Calu3 (cell line): ENCODE data around the gene UIMC1. TPM values are rescaled to one million over a fixed set of nuclear protein-coding genes. Genes with fewer than 3 reads are reported as not detected.

ENCODE experiments used
- BruUV-seq: library from RNA; stranded (reverse); fragments of 400-500 nt; replicated peaks from 2 replicates; lab custom pipeline; 2021; lab: Mats Ljungman, UMichigan
- CTCF ChIA-PET: fragments of 300-600 bp; sonication (Branson Sonifier 250); formaldehyde crosslinking; loops from one replicate; lab custom pipeline; 2022; ENCODE audit warnings: antibody characterized with exemption; lab: Charles Lee
- DNase-seq: peaks from one replicate; pipeline ENCODE4 v3.0.0; 2022
- H3K27ac Mint-ChIP-seq: one replicate; pipeline ENCODE4 v1.8.0; 2022; ENCODE audit warnings: mixed read lengths; ENCODE audit not compliant: unreplicated experiment
- H3K27me3 Mint-ChIP-seq: one replicate; pipeline ENCODE4 v1.8.0; 2022; ENCODE audit warnings: mixed read lengths; ENCODE audit not compliant: unreplicated experiment
- H3K36me3 Mint-ChIP-seq: one replicate; pipeline ENCODE4 v1.8.0; 2022; ENCODE audit warnings: mild to moderate bottlenecking, moderate library complexity, mixed read lengths; ENCODE audit not compliant: insufficient read depth, unreplicated experiment
- H3K4me1 Mint-ChIP-seq: one replicate; pipeline ENCODE4 v1.8.0; 2022; ENCODE audit warnings: mild to moderate bottlenecking, low read depth, mixed read lengths; ENCODE audit not compliant: unreplicated experiment
- H3K4me3 Mint-ChIP-seq: one replicate; pipeline ENCODE4 v1.8.0; 2022; ENCODE audit warnings: mild to moderate bottlenecking, low read depth, moderate library complexity, mixed read lengths; ENCODE audit not compliant: unreplicated experiment
- H3K9me3 Mint-ChIP-seq: one replicate; pipeline ENCODE4 v1.8.0; 2022; ENCODE audit warnings: low read depth, mixed read lengths; ENCODE audit not compliant: unreplicated experiment
- intact Hi-C: fragments of 100-400 bp; cut with micrococcal nuclease; formaldehyde crosslinking; loops from one replicate; pipeline ENCODE4 v1.10.0; 2022; ENCODE audit not compliant: unreplicated experiment
- total RNA-seq: library from RNA; stranded (reverse); gene quantifications from 2 replicates; pipeline ENCODE4 v1.2.3, GENCODE V29; 2022
- TF ChIP-seq, protein P1 (sequence below): fragments of 200-600 bp; IDR thresholded peaks from one replicate; pipeline ENCODE4 v1.8.0; 2022; ENCODE audit warnings: antibody characterized with exemption; ENCODE audit not compliant: unreplicated experiment

UIMC1 gene
- total RNA-seq, 1 experiment from 2014 or later = 51.3 TPM

DNA sequence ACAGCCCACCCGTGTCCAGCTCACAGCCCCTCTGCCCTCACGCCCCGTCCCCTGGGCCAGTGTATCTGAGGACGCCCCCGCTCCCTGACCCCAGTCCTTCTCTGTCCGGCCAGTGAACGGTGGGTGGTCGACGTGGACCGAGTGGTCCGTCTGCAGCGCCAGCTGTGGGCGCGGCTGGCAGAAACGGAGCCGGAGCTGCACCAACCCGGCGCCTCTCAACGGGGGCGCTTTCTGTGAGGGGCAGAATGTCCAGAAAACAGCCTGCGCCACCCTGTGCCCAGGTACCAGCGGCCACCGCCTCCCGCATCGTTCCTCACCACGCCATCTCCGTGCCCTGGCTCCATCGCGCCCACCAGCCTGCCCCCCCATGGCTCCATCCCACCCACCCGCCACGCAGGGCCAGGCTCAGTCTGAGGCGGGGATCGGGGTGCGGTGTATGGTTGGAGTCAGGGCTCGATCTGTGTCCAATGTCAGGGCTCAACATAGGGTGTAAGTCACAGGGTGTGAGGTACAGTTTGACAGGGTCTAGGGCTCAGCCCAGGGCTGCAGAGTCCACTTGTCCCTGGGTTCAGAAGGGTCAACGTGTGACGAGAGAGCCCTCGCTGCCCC lies 137.0 kb downstream of the UIMC1 start:
- H3K27ac Mint-ChIP-seq = no peak overlapping the region
- CTCF ChIA-PET = interaction anchor here (0.6 kb wide), 1 partner anchor 464 kb away, joined by 3 read pairs; no protein-coding TSS in a partner anchor
- TF ChIP-seq, protein P1, sequence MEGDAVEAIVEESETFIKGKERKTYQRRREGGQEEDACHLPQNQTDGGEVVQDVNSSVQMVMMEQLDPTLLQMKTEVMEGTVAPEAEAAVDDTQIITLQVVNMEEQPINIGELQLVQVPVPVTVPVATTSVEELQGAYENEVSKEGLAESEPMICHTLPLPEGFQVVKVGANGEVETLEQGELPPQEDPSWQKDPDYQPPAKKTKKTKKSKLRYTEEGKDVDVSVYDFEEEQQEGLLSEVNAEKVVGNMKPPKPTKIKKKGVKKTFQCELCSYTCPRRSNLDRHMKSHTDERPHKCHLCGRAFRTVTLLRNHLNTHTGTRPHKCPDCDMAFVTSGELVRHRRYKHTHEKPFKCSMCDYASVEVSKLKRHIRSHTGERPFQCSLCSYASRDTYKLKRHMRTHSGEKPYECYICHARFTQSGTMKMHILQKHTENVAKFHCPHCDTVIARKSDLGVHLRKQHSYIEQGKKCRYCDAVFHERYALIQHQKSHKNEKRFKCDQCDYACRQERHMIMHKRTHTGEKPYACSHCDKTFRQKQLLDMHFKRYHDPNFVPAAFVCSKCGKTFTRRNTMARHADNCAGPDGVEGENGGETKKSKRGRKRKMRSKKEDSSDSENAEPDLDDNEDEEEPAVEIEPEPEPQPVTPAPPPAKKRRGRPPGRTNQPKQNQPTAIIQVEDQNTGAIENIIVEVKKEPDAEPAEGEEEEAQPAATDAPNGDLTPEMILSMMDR = no peak
- H3K4me3 Mint-ChIP-seq = no peak overlapping the region
- H3K9me3 Mint-ChIP-seq = no peaks in the 10 kb centered on the region
- BruUV-seq = no TSS peak
- no peaks in the 10 kb centered on the region for H3K36me3 Mint-ChIP-seq
- no peaks in the 10 kb centered on the region for H3K4me1 Mint-ChIP-seq
- intact Hi-C loops = no loop called here
- no peaks in the 10 kb centered on the region for H3K27me3 Mint-ChIP-seq
- DNase-seq = no peak

DNA sequence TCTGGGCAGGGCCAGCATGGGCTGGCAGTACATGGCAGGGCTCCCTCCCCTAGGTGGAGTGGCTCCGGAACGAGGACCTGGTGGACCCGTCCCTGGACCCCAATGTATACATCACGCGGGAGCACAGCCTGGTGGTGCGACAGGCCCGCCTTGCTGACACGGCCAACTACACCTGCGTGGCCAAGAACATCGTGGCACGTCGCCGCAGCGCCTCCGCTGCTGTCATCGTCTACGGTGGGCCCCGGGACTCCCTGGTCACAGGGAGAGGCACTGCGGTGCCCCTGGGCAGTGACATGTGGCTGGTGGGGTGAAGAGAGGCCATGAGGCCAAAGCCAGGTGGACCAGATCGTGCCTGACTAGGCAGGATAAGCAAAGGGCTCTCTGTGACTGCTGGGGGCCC lies 137.8 kb downstream of the UIMC1 start:
- intact Hi-C loops = no loop called here
- CTCF ChIA-PET = interaction anchor here (0.6 kb wide), 1 partner anchor 463 kb away, joined by 3 read pairs; no protein-coding TSS in a partner anchor
- no peaks in the 10 kb centered on the region for H3K9me3 Mint-ChIP-seq
- no peaks in the 10 kb centered on the region for H3K27me3 Mint-ChIP-seq
- TF ChIP-seq, protein P1 = no peak
- H3K4me1 Mint-ChIP-seq = no peaks in the 10 kb centered on the region
- no peak overlapping the region for H3K27ac Mint-ChIP-seq
- DNase-seq = no peak
- no TSS peak for BruUV-seq
- H3K4me3 Mint-ChIP-seq = no peak overlapping the region
- no peaks in the 10 kb centered on the region for H3K36me3 Mint-ChIP-seq

DNA sequence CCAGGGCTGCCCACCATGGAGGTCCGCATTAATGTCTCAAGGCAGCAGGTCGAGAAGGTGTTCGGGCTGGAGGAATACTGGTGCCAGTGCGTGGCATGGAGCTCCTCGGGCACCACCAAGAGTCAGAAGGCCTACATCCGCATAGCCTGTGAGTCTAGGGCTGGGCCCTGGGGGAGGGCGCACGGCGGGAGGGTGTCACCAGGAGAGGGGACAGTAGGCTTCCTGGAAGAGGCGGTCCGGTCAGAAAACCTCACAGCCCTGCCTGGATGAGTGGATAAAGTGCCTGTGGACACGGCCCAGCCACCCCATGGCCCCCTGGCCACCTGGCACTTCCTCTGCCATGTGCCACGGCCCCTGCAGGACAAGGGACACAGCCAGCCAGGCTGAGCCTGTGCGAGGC lies 138.5 kb downstream of the UIMC1 start:
- TF ChIP-seq, protein P1 = no peak
- Mint-ChIP-seq H3K27ac (no peak overlapping the region), H3K27me3 (no peaks in the 10 kb centered on the region), H3K36me3 (no peaks in the 10 kb centered on the region), H3K9me3 (no peaks in the 10 kb centered on the region), H3K4me1 (no peaks in the 10 kb centered on the region), H3K4me3 (no peak overlapping the region)
- BruUV-seq = no TSS peak
- no peak for DNase-seq
- CTCF ChIA-PET = no interaction called here
- intact Hi-C loops = no loop called here

DNA sequence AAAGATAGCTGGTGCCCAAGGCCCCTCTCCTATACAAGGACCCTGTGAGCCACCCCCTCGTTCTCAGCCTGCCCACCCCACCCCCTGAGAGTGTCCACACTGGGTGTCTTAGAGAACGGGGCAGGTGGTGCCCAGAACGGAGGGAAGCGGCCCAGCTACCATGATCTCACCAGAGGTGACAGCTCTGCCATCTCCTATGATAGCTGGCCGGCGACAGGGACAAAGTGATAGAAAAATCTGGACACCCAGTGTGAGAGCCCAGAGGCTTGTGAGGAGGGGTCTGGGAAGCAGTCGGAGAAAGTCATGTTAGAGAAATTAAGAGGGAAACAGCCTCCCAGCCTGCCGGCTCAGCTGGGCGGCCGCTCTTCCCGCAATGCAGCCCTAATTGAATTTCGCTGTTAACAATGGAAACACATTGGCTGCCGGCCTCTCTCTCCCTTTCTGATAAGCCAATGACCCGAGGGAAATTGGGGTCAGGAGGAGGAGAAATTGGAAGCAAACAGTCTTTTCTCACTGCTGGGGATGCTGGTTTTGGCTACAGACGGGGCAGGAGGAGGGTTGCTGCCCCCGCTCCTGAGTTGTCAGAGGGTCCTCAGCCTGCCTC lies 139.8 kb downstream of the UIMC1 start:
- intact Hi-C loops = no loop called here
- no peaks in the 10 kb centered on the region for H3K27me3 Mint-ChIP-seq
- H3K36me3 Mint-ChIP-seq = no peaks in the 10 kb centered on the region
- no peaks in the 10 kb centered on the region for H3K4me1 Mint-ChIP-seq
- CTCF ChIA-PET = no interaction called here
- no TSS peak for BruUV-seq
- no peak for DNase-seq
- TF ChIP-seq, protein P1 = no peak
- H3K9me3 Mint-ChIP-seq = no peaks in the 10 kb centered on the region
- H3K27ac Mint-ChIP-seq = no peak overlapping the region
- no peak overlapping the region for H3K4me3 Mint-ChIP-seq
